Vagina (tissue), 2 donors: ENCODE measurements around the gene SIX3.

Experiments
- POLR2A ChIP-seq, 2 donors: fragments of 450-650 bp; IDR thresholded peaks; one replicate each; pipeline ENCODE4 v1.6.1; 2017; ENCODE audit warnings: antibody characterized with exemption in 2 of 2, mild to moderate bottlenecking in 2 of 2, moderate library complexity in 2 of 2
- POLR2AphosphoS5 ChIP-seq, 2 donors: sonication (generic); formaldehyde crosslinking; IDR thresholded peaks; one replicate each; pipeline ENCODE4 v1.9.0; 2017; ENCODE audit warnings: antibody characterized with exemption in 2 of 2, mild to moderate bottlenecking in 2 of 2, low read depth in 1 of 2; ENCODE audit not compliant: insufficient read depth in 1 of 2
- TF ChIP-seq, protein P1 (sequence below), 3 experiments: fragments of 450-650 bp in 2 of 3; fragments of 200-600 bp in 1 of 3; sonication (generic) in 1 of 3; IDR thresholded peaks; one replicate each; pipeline ENCODE4 v1.5.1; 2017 to 2019; ENCODE audit warnings: antibody characterized with exemption in 3 of 3, mild to moderate bottlenecking in 2 of 3, moderate library complexity in 2 of 3

DNA sequence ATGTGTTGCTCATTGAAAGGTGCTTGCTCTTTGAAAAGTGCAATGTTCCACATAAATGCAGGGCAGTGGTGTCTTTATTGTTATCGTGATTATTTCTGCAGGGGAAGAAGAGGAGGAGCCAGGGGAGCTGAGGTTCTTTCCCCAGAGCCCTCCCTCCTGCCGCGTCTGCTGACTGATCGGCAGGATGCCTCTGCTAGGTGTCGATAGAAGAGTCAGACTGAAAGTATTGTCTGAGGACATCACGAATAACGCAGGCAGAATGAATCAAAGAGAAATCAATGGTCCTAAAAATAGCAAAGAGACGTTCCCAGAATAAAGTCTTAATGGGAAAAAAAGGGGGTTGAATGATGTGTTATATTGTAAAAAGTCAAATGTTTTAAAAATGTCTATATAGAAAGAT lies 47.4 kb upstream of the SIX3 start:
- TF ChIP-seq, protein P1, sequence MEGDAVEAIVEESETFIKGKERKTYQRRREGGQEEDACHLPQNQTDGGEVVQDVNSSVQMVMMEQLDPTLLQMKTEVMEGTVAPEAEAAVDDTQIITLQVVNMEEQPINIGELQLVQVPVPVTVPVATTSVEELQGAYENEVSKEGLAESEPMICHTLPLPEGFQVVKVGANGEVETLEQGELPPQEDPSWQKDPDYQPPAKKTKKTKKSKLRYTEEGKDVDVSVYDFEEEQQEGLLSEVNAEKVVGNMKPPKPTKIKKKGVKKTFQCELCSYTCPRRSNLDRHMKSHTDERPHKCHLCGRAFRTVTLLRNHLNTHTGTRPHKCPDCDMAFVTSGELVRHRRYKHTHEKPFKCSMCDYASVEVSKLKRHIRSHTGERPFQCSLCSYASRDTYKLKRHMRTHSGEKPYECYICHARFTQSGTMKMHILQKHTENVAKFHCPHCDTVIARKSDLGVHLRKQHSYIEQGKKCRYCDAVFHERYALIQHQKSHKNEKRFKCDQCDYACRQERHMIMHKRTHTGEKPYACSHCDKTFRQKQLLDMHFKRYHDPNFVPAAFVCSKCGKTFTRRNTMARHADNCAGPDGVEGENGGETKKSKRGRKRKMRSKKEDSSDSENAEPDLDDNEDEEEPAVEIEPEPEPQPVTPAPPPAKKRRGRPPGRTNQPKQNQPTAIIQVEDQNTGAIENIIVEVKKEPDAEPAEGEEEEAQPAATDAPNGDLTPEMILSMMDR (IDR thresholded peaks at IDR 0.05) = no peak
- TF ChIP-seq POLR2AphosphoS5 (IDR thresholded peaks at IDR 0.05; ENCODE audit: insufficient read depth in 1 of 2, low read depth in 1 of 2) = no peak
- no peak for TF ChIP-seq POLR2A (IDR thresholded peaks at IDR 0.05)
